Stimulated activated CD8-positive, alpha-beta memory T cell treated with anti-CD3 and anti-CD28 coated beads, Interleukin-4, amount 100 ng/mL, for 1 hour (primary cell): Measurements from ENCODE around the gene SRPX.

ENCODE experiments used
- DNase-seq, 2 donors: peaks; one replicate each; pipeline ENCODE4 v3.0.0-alpha.2; 2020; ENCODE audit warnings: low read depth in 2 of 2, low spot score in 1 of 2

Gene SRPX, protein sequence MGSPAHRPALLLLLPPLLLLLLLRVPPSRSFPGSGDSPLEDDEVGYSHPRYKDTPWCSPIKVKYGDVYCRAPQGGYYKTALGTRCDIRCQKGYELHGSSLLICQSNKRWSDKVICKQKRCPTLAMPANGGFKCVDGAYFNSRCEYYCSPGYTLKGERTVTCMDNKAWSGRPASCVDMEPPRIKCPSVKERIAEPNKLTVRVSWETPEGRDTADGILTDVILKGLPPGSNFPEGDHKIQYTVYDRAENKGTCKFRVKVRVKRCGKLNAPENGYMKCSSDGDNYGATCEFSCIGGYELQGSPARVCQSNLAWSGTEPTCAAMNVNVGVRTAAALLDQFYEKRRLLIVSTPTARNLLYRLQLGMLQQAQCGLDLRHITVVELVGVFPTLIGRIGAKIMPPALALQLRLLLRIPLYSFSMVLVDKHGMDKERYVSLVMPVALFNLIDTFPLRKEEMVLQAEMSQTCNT

DNA sequence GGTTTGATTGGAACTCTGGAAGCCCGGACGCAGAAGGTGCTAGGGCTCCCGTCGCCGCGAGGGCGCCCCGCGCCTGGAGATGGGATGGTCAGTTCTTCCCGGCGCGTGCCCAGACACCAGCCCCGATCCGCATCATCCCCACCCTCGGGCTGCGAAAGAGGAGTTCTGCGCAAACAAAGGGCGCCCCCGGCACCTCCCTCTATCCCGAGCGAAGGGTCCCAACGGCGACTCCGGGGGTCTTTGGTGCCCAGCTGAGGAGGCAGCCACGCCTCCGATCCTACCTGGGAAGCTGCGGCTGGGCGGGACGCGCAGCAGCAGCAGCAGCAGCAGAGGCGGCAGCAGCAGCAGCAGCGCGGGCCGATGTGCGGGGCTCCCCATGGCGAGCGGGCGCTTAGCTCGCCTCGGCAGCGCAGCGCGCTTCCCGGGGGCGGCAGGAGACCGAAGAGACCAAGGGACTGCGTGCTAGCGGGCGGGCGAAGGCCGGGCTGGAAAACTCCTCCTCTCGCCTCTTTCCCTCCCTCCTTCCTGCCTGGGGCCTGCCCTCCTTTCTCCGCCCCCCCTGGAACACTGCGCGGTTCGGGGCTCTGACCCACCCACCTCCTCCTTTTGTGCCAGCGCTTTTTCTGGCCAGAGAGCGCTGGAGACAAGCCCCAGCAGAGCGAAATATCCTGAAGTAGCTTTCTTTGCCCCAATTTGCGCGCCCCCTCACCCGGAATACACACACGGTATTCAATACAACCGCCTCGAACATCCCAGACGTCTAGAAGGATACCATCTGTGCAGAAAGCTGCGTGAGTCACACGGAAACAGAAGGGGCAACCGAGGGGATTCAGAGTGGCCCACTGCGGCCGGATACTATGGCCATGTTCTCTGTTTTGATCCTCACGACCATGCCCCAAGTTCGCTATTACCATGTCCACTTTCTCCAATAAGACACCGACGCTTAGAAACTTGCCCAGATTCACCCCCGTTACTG lies at the start of gene SRPX:
TSS of gene SRPX (minus strand) at position 457 of the 976 bp plus-strand sequence. CDS start at position 378, 79 bp downstream.
- DNase-seq, result no peak

DNA sequence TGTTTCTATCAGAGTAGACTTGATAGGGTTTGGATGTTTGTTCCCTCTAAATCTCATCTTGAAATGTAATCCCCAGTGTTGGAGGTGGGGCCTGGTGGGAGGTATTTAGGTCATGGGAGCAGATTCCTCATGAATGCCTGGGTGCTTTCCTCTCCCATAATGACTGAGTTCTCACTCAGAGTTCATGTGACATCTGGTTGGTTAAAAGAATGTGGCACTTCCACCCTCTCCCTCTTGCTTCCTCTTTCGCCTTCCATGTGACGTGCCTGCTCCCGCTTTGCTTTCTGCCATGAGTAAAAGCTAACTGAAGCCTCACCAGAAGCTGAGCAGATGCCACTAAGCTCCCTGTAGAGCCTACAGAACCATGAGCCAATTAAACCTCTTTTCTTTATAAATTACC lies 47.3 kb upstream of the SRPX start:
- no peak for DNase-seq

- DNase-seq, result no peak
These were observed 42.3 kb upstream of the SRPX start for GRCh38 chrX:38262715-38263620.

GRCh38 chrX:38260231-38260630 lies 39.6 kb upstream of the SRPX start:
- DNase-seq, result no peak

- no peak for DNase-seq
These were observed 35.3 kb upstream of the SRPX start for GRCh38 chrX:38256019-38256418.

GRCh38 chrX:38249965-38250364 lies 29.3 kb upstream of the SRPX start:
- DNase-seq, result no peak

GRCh38 chrX:38247051-38247450 lies 26.4 kb upstream of the SRPX start:
- no peak for DNase-seq

DNA sequence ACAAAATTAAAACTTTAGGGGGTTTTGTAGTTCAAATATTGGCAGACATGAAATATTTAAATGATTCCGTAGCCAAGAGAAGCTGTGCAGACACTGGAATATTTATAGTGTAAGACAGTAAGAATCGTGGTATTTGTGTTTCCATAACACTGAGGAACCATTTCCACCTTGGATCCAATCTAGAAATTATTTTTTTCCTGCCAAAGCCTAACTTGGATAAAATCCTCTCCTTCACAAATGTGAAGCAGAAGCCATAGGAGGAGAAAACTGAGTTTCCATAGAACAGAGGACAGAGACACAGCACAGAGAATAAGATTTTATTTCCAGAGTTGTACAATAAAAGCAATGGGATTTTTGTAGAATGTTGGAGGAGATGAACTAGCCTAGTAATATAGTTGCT lies 19.9 kb upstream of the SRPX start:
- DNase-seq, result no peak

DNA sequence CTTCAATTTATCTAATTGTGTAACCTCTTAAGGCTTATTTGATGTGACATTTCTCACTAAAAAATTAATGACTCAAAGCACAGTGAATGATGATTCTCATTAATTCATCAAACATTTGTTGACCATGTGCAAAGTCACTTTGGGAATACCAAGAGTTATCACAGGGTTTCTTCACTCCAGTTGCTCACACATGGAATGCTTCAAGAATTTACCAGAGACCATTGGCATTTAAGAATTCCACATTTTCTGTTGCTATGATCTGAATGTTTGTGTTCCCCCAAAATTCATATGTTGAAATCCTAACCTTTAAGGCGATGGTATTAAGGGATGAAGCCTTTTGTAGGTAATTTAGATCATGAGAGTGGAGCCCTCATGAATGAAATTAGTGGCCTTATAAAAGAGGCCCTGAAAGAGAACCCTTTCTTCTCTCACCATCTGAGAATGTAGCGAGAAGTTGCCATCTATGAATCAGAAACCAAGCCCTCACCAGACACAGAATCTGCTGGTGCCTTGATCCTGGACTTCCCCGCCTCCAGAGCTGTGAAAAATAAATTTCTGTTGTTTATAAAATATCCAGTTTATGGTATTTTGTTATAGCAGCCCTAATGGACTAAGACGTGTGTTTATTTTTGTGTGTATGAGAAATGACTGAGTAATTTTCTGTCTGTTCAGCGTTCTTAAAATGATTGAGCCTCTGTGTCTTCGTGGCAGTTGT lies 16.4 kb upstream of the SRPX start:
- no peak for DNase-seq

DNA sequence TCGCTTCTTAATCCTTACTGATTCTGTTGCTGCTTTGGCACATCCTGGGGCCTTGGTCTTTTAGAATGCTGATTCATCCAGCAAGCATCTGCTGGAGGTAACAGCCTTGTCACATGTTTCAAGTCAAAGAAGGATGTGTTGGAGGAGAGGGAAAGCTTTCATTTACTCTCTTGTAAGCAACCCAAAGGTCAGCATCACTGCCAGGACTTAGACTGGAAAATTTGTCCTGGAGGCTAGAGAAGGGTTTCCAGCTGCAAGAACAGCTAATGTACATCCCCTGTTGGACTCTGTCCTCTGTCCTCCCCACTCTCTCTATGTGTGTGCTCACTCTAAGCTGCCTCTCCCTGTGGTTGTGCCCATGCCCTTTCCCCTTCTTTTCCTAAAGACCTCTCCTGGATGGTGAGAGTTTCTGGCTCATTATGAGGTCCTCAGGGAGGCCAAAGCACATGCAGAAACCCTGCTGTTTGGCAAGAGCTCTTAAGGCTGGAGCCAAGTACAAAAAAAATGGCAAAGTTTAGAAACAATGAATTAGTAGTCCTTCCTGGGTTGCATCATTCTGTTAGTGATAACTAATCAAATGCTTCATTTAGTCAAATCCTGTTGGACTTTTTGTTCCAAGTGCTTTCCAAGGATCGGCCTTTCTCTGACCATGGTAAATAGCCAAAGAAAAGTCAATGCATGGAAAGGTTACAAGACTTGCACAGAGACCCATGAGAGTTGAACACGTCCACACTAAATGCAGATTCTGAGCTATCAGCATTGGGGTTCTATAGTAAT lies 13.4 kb upstream of the SRPX start:
- DNase-seq, result no peak

GRCh38 chrX:38232079-38232686 lies 11.5 kb upstream of the SRPX start:
- no peak for DNase-seq

GRCh38 chrX:38225093-38225492 lies 4.4 kb upstream of the SRPX start:
- no peak for DNase-seq

GRCh38 chrX:38224160-38224559 lies 3.5 kb upstream of the SRPX start:
- DNase-seq, result no peak

DNA sequence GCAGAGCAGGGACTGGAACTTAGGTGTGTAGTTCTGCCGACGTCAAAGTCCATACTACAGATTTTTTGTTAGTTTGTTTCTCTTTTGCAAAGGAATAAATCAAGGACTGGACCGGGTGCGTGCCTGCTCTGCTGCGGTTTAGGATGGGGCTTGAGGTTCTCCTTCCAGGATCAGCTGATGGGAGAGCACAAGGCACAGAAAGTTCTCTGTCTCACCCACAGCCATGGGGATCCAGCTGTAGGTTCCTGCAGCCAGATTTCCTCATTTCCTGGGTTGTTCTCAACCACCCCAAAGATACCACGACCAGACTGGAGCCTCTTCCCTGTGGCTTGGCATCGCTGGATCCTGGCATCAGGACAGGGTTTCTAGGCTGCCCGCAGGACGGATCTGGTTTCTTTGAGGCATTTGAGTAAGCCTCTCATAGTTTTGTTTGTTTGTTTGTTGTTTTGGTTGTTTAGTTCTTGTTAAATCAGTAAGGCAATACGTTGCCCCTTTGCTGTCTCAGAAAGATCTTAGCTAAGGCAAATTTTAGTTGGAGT lies 789 bp upstream of the SRPX start:
- DNase-seq, result no peak

GRCh38 chrX:38220024-38220414 lies 652 bp downstream of the SRPX start:
- no peak for DNase-seq

- DNase-seq, result no peak
These were observed 4.0 kb downstream of the SRPX start for GRCh38 chrX:38216642-38217041.

GRCh38 chrX:38214551-38215531 lies 5.8 kb downstream of the SRPX start:
- DNase-seq, result no peak

DNA sequence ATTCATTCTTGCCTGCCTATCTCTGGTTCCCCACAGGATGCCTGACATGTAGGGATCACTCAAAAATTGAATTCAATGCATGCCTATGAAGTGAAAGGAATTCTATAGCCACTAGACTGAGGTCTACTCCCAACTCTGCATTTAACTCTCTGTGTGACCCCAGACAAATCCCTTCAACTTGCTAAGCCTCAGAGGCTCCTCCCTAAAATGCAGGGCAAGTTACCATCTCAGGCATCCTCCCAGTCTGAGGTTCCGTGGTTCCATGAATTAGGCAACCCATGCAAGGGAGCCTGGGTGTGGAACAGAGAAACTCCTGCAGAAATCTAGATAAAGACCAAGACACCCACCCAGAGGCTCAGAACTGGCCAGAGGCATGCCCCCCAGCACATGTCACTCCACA lies 6.6 kb downstream of the SRPX start:
- no peak for DNase-seq
